ENCODE measurements around the gene NLRP3.

- TF ChIP-seq POLR2AphosphoS5 (IDR thresholded peaks at IDR 0.05; ENCODE audit: low read depth, low read length) (no peak), TAF1 (IDR thresholded peaks at IDR 0.05; ENCODE audit: low read depth, low read length) (no peak), POLR2A (IDR thresholded peaks at IDR 0.05; ENCODE audit: low read depth, low read length) (no peak), SPI1 (IDR thresholded peaks at IDR 0.05; ENCODE audit: low read depth, low read length) (no peak), POU2F2 (IDR thresholded peaks at IDR 0.05; ENCODE audit: low read depth, low read length) (no peak)
These were observed 3.4 kb downstream of the NLRP3 start for GRCh38 chr1:247419336-247419735.
